Measurements from ENCODE around the gene ERI3.

DNA sequence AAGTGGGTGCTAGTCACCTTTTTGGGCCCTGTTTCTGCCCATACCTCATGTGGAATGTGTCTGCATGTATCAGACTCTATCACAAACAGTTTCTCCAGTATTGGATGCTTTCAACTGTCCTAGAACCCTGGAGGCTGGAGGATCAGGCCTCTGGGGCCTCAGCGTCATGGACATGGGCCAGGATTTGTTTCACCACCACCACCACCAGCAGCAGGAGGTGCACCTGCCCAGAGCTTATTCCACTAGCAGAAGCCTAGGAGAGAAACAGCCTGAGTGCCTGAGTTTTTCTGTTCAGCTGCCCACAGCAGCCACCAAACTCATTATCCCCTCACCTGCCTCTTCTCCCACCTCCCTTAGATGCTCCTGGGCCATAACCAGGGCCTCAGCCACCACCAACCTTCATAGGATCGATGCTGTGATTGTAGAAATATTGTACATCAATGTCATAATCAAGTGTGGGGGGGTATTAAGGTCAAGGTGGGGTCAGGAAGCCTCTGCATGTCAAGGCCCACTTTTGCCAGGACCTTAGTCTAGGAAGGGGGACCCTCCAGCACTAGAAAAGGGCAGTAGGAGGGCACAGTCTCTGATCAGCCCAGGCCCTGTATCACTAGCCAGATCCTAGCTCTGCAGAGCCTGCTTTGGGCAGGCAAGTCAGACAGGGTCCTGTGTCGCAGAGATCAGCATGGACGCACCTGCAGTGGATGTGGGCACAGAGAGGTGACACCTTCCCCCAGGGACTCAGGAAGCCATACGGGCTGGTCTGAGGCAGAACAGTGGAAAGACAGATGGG, 132.5 kb downstream of the ERI3 start:
- TF ChIP-seq CTCF (IDR thresholded peaks at IDR 0.05) (no peak), POLR2A (IDR thresholded peaks at IDR 0.05) (no peak)
